Measurements from ENCODE around the gene TRIM32. TPM values are rescaled to one million over a fixed set of nuclear protein-coding genes. Genes with fewer than 3 reads are reported as not detected.

Gene TRIM32
- total RNA-seq, 1 donor from 2014 or later: 21.2 TPM

- intact Hi-C loops (cut with DNase I): no loop called here
- DNase-seq: no peak
- no peak for TF ChIP-seq CTCF (IDR thresholded peaks at IDR 0.05)
- Histone ChIP-seq H3K9me3 (no peaks in the 10 kb centered on the region), H3K4me1 (no peaks in the 10 kb centered on the region), H3K4me3 (no peak overlapping the region), H3K27me3 (no peaks in the 10 kb centered on the region), H3K36me3 (no peaks in the 10 kb centered on the region), H3K27ac (no peak overlapping the region)
- no peak for ATAC-seq
These were observed 18.0 kb upstream of the TRIM32 start for GRCh38 chr9:116668970-116669695.

- no peaks in the 10 kb centered on the region for H3K9me3 ChIP-seq
- H3K27ac ChIP-seq: no peak overlapping the region
- H3K36me3 ChIP-seq: no peaks in the 10 kb centered on the region
- H3K4me3 ChIP-seq: no peak overlapping the region
- TF ChIP-seq CTCF (IDR thresholded peaks at IDR 0.05): no peak
- DNase-seq (no peak), ATAC-seq (no peak)
- intact Hi-C loops (cut with DNase I): no loop called here
- H3K27me3 ChIP-seq: no peaks in the 10 kb centered on the region
- no peaks in the 10 kb centered on the region for H3K4me1 ChIP-seq
These were observed 15.5 kb upstream of the TRIM32 start for GRCh38 chr9:116671605-116672004.

GRCh38 chr9:116673375-116673774 is 13.7 kb upstream of the TRIM32 start:
- Histone ChIP-seq H3K4me1 (no peaks in the 10 kb centered on the region), H3K27me3 (no peaks in the 10 kb centered on the region), H3K4me3 (no peak overlapping the region), H3K27ac (no peak overlapping the region), H3K36me3 (no peaks in the 10 kb centered on the region), H3K9me3 (no peaks in the 10 kb centered on the region)
- DNase-seq: no peak
- intact Hi-C loops (cut with DNase I): no loop called here
- no peak for TF ChIP-seq CTCF (IDR thresholded peaks at IDR 0.05)
- no peak for ATAC-seq

- TF ChIP-seq CTCF (IDR thresholded peaks at IDR 0.05): no peak
- DNase-seq (no peak), ATAC-seq (no peak)
- Histone ChIP-seq H3K36me3 (no peaks in the 10 kb centered on the region), H3K27me3 (no peaks in the 10 kb centered on the region), H3K27ac (no peak overlapping the region), H3K4me1 (no peaks in the 10 kb centered on the region), H3K4me3 (no peak overlapping the region), H3K9me3 (no peaks in the 10 kb centered on the region)
- intact Hi-C loops (cut with DNase I): no loop called here
These were observed 12.7 kb upstream of the TRIM32 start for GRCh38 chr9:116674210-116674980.

- no peaks in the 10 kb centered on the region for H3K9me3 ChIP-seq
- H3K27ac ChIP-seq: no peak overlapping the region
- no peak for ATAC-seq
- H3K27me3 ChIP-seq: no peaks in the 10 kb centered on the region
- H3K36me3 ChIP-seq: no peaks in the 10 kb centered on the region
- no peak for DNase-seq
- no peak for TF ChIP-seq CTCF (IDR thresholded peaks at IDR 0.05)
- H3K4me1 ChIP-seq: peaks cover 19% of the 10 kb centered on the region
- no peak overlapping the region for H3K4me3 ChIP-seq
- intact Hi-C loops (cut with DNase I): no loop called here
These were observed 3.6 kb upstream of the TRIM32 start for GRCh38 chr9:116683535-116683934.

Measured in upper lobe of right lung (tissue), 1 donor.